Suprapubic skin (tissue), 4 donors: ENCODE results near the gene CDC20B.

ENCODE experiments used
- EP300 ChIP-seq: sonication (generic); formaldehyde crosslinking; IDR thresholded peaks from one replicate; pipeline ENCODE4 v1.6.1; 2017; ENCODE audit warnings: antibody characterized with exemption
- POLR2A ChIP-seq, 2 donors: fragments of 450-650 bp; IDR thresholded peaks; one replicate each; pipeline ENCODE4 v1.6.1; 2017; ENCODE audit warnings: antibody characterized with exemption in 2 of 2, mild to moderate bottlenecking in 2 of 2, moderate library complexity in 2 of 2
- POLR2AphosphoS5 ChIP-seq, 3 donors: sonication (generic); formaldehyde crosslinking; IDR thresholded peaks; one replicate each; pipeline ENCODE4 v1.6.1; 2017; ENCODE audit warnings: antibody characterized with exemption in 3 of 3
- TF ChIP-seq, protein P1 (sequence below), 2 donors: fragments of 200-600 bp in 1 of 2; fragments of 450-650 bp in 1 of 2; sonication (generic) in 1 of 2; IDR thresholded peaks; one replicate each; pipeline ENCODE4 v1.5.1; 2016 to 2019; ENCODE audit warnings: antibody characterized with exemption in 2 of 2, mild to moderate bottlenecking in 1 of 2, moderate library complexity in 1 of 2

DNA sequence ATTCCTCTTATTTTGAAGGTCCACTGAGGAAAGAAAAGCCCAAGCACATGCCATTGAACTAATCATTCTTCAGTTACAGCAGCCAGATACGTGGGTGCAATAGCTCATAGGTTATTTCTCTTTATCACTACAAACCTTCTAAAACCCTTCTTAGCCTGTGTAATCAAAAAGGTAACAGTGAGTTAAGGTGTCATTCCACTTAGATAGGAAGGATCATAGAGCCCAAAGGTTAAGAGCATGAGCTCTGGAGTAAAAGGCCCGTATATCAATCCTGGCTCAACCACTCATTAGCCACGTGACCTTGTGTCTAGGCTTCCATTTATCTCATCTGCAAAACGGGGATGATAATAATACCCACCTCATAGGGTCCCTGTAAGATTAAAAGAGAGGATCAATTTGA lies 10.3 kb downstream of the CDC20B start:
- TF ChIP-seq, protein P1, sequence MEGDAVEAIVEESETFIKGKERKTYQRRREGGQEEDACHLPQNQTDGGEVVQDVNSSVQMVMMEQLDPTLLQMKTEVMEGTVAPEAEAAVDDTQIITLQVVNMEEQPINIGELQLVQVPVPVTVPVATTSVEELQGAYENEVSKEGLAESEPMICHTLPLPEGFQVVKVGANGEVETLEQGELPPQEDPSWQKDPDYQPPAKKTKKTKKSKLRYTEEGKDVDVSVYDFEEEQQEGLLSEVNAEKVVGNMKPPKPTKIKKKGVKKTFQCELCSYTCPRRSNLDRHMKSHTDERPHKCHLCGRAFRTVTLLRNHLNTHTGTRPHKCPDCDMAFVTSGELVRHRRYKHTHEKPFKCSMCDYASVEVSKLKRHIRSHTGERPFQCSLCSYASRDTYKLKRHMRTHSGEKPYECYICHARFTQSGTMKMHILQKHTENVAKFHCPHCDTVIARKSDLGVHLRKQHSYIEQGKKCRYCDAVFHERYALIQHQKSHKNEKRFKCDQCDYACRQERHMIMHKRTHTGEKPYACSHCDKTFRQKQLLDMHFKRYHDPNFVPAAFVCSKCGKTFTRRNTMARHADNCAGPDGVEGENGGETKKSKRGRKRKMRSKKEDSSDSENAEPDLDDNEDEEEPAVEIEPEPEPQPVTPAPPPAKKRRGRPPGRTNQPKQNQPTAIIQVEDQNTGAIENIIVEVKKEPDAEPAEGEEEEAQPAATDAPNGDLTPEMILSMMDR (IDR thresholded peaks at IDR 0.05), result no peak
- TF ChIP-seq POLR2A (IDR thresholded peaks at IDR 0.05) (no peak), EP300 (no peak), POLR2AphosphoS5 (IDR thresholded peaks at IDR 0.05) (no peak)
